HepG2 (cell line): ENCODE measurements around the gene FAM210A. TPM values are rescaled to one million over a fixed set of nuclear protein-coding genes. Genes with fewer than 3 reads are reported as not detected.
A peak's percentile ranks its signal among the peaks of the same experiment; 100 is the strongest.

ENCODE experiments used
- AGO2 ChIP-seq: fragments of 200-400 bp; formaldehyde crosslinking; optimal IDR thresholded peaks from 2 replicates; pipeline ENCODE3; 2017; ENCODE audit warnings: mild to moderate bottlenecking, low read depth, low read length, moderate library complexity
- ARID5B ChIP-seq: IDR thresholded peaks from 2 replicates; pipeline ENCODE4 v1.4.0; 2020; ENCODE audit warnings: mild to moderate bottlenecking, missing genetic modification reagents
- FLYWCH1 ChIP-seq: sonication (generic); formaldehyde crosslinking; IDR thresholded peaks from 2 replicates; pipeline ENCODE4 v1.8.1; 2023; ENCODE audit warnings: mild to moderate bottlenecking, missing genetic modification reagents
- HBP1 ChIP-seq: IDR thresholded peaks from 2 replicates; pipeline ENCODE4 v1.6.1; 2016; ENCODE audit warnings: low read depth, control low read depth
- HOMEZ ChIP-seq: IDR thresholded peaks from 2 replicates; pipeline ENCODE4 v1.6.1; 2016; ENCODE audit warnings: low read depth
- MBNL3 ChIP-seq: fragments of 250-450 bp; sonication (Bioruptor Pico); conservative IDR thresholded peaks from 2 replicates; pipeline ENCODE4 v1.8.0; 2022; ENCODE audit warnings: mild to moderate bottlenecking, inconsistent platforms
- NKX3-1 ChIP-seq: sonication (generic); formaldehyde crosslinking; IDR thresholded peaks from 2 replicates; pipeline ENCODE4 v1.5.0; 2020; ENCODE audit warnings: missing genetic modification reagents
- RORA ChIP-seq: sonication (generic); formaldehyde crosslinking; IDR thresholded peaks from 2 replicates; pipeline ENCODE4 v1.5.0; 2020; ENCODE audit warnings: mild to moderate bottlenecking, missing genetic modification reagents, moderate library complexity
- TAF15 ChIP-seq: fragments of 200-400 bp; formaldehyde crosslinking; IDR thresholded peaks from one replicate; pipeline ENCODE4 v1.6.1; 2018; ENCODE audit warnings: mild to moderate bottlenecking, low read depth, low read length; ENCODE audit not compliant: poor library complexity, severe bottlenecking
- TEAD3 ChIP-seq: optimal IDR thresholded peaks from 2 replicates; pipeline ENCODE3; 2016; ENCODE audit warnings: borderline replicate concordance
- UBTF ChIP-seq: sonication (generic); formaldehyde crosslinking; IDR thresholded peaks from 2 replicates; pipeline ENCODE4 v1.4.0; 2020; ENCODE audit warnings: mild to moderate bottlenecking, missing genetic modification reagents
- ZFP36L2 ChIP-seq: sonication (generic); formaldehyde crosslinking; IDR thresholded peaks from 2 replicates; pipeline ENCODE4 v1.4.0; 2020; ENCODE audit warnings: missing genetic modification reagents
- ZNF160 ChIP-seq: sonication (generic); formaldehyde crosslinking; IDR thresholded peaks from 2 replicates; pipeline ENCODE4 v1.8.0; 2022; ENCODE audit warnings: mild to moderate bottlenecking, inconsistent platforms, missing genetic modification reagents
- ZNF24 ChIP-seq: fragments of 450-650 bp; IDR thresholded peaks from 2 replicates; pipeline ENCODE4 v1.6.1; 2017; ENCODE audit warnings: antibody characterized with exemption, mild to moderate bottlenecking
- ZNF276 ChIP-seq: sonication (generic); formaldehyde crosslinking; IDR thresholded peaks from 2 replicates; pipeline ENCODE4 v1.4.0; 2020; ENCODE audit warnings: mild to moderate bottlenecking, low read depth, missing genetic modification reagents
- ZNF567 ChIP-seq: sonication (generic); formaldehyde crosslinking; IDR thresholded peaks from 2 replicates; pipeline ENCODE4 v1.8.1; 2023; ENCODE audit warnings: mild to moderate bottlenecking, missing genetic modification reagents, borderline replicate concordance
- ZNF569 ChIP-seq: sonication (generic); formaldehyde crosslinking; IDR thresholded peaks from 2 replicates; pipeline ENCODE4 v1.5.0; 2020; ENCODE audit warnings: mild to moderate bottlenecking, missing genetic modification reagents, moderate library complexity, borderline replicate concordance
- ZNF615 ChIP-seq: sonication (generic); formaldehyde crosslinking; IDR thresholded peaks from 2 replicates; pipeline ENCODE4 v1.5.0; 2020; ENCODE audit warnings: mild to moderate bottlenecking, missing genetic modification reagents, borderline replicate concordance
- polyA plus RNA-seq, 8 experiments: library from polyadenylated mRNA; depleted of rRNA in 3 of 8; stranded (reverse) in 7 of 8; unstranded in 1 of 8; fragments of >200 nt; fragmentation: Illumina TruSeq in 4 of 8; extraction: Trizol in 4 of 8; gene quantifications; 2 replicates each; pipeline versions ENCODE4 v1.2.1 to v1.2.3, GENCODE V29; 2011 to 2016; ENCODE audit warnings: low read depth in 4 of 8, missing spikeins in 1 of 8, mixed read lengths in 1 of 8; ENCODE audit not compliant: insufficient read depth in 1 of 8
- total RNA-seq, 5 experiments: library from RNA; depleted of rRNA; stranded (reverse); fragments of >200 nt; fragmentation: Illumina TruSeq; extraction: Trizol; gene quantifications; 2 replicates each; pipeline ENCODE4 v1.2.3, GENCODE V29; 2016; ENCODE audit warnings: low read depth in 1 of 5

The FAM210A gene
- total and polyA plus RNA-seq, 2 of the 13 experiments (the other 11 are each of a cell fraction or from before 2014, with no cell fraction given): 33.2 to 37.5 TPM

- TF ChIP-seq NKX3-1 (CRISPR knock-in tag): no peak; the same call in none of the 2 replicates
- peak; percentile 63 for TF ChIP-seq UBTF
- peak; percentile 60 for TF ChIP-seq AGO2
- TF ChIP-seq ZNF24: no peak
- TF ChIP-seq ZNF615 (CRISPR knock-in tag): no peak
- no peak for TF ChIP-seq MBNL3 (CRISPR knock-in tag)
- peak; percentile 80 for TF ChIP-seq ARID5B (CRISPR knock-in tag)
- no peak for TF ChIP-seq ZNF569
- peak; percentile 79; the same call in 1 of the 2 replicates for TF ChIP-seq ZNF160 (CRISPR knock-in tag)
- peak; percentile 64 for TF ChIP-seq HBP1 (CRISPR knock-in tag)
- TF ChIP-seq TAF15: no peak
- peak; percentile 61; the same call in 1 of the 2 replicates for TF ChIP-seq ZNF276 (CRISPR knock-in tag)
- TF ChIP-seq ZNF567: 0 out of 2 replicates have a peak, but pooled peaks have one; percentile 90
- TF ChIP-seq HOMEZ: peak; percentile 18; the same call in 1 of the 2 replicates
- TF ChIP-seq FLYWCH1: no peak
- TF ChIP-seq ZFP36L2: 0 out of 2 replicates have a peak, but pooled peaks have one; percentile 62
- no peak for TF ChIP-seq RORA (CRISPR knock-in tag)
- TF ChIP-seq TEAD3: peak; percentile 91
Observed at GRCh38 chr18:13726232-13726971, at the start of gene FAM210A, which contains the start of gene RNMT (continued).
